H54 (cell line): Measurements from ENCODE around the gene ZNF710.

Experiments
- DNase-seq: peaks from one replicate; pipeline ENCODE4 v3.0.0; 2011; ENCODE audit warnings: low spot score, mixed read lengths; ENCODE audit not compliant: insufficient read length
- FAIRE-seq: peaks from 3 replicates; lab custom pipeline; 2011; peaks lifted over from hg19 to GRCh38; lab: Jason Lieb, UNC
- POLR2A ChIP-seq: IDR thresholded peaks from 2 replicates; pipeline ENCODE4 v1.6.1; 2011; ENCODE audit warnings: low read depth, mild to moderate bottlenecking, low read length

Gene ZNF710

GRCh38 chr15:90072978-90073640 is 72.0 kb downstream of the ZNF710 start:
- no peak for TF ChIP-seq POLR2A
- FAIRE-seq: no peak
- no peak for DNase-seq

GRCh38 chr15:90074023-90074422 is 72.9 kb downstream of the ZNF710 start:
- DNase-seq (no peak), FAIRE-seq (no peak)
- TF ChIP-seq POLR2A: no peak

- no peak for TF ChIP-seq POLR2A
- DNase-seq (no peak), FAIRE-seq (no peak)
Observed at GRCh38 chr15:90074916-90075315, 73.8 kb downstream of the ZNF710 start.

GRCh38 chr15:90075420-90076289 is 74.5 kb downstream of the ZNF710 start:
- no peak for TF ChIP-seq POLR2A
- no peak for FAIRE-seq
- no peak for DNase-seq

GRCh38 chr15:90076716-90077115 is 75.6 kb downstream of the ZNF710 start:
- no peak for DNase-seq
- no peak for FAIRE-seq
- no peak for TF ChIP-seq POLR2A

- DNase-seq (no peak), FAIRE-seq (no peak)
- TF ChIP-seq POLR2A: no peak
Observed at GRCh38 chr15:90078965-90079364, 77.8 kb downstream of the ZNF710 start.

- TF ChIP-seq POLR2A: no peak
- FAIRE-seq (no peak), DNase-seq (no peak)
Observed at GRCh38 chr15:90079619-90080457, 78.7 kb downstream of the ZNF710 start.

- no peak for FAIRE-seq
- TF ChIP-seq POLR2A: no peak
Observed at GRCh38 chr15:90080458-90080755, 79.3 kb downstream of the ZNF710 start.

GRCh38 chr15:90080818-90081393 is 79.8 kb downstream of the ZNF710 start:
- FAIRE-seq: no peak
- no peak for TF ChIP-seq POLR2A
- DNase-seq: no peak

More at GRCh38 chr15:90080458-90080755, 79.3 kb downstream of the ZNF710 start:
- DNase-seq: no peak

- DNase-seq (no peak), FAIRE-seq (no peak)
Observed at GRCh38 chr15:90082140-90082715, 81.1 kb downstream of the ZNF710 start.

GRCh38 chr15:90083419-90083818 is 82.3 kb downstream of the ZNF710 start:
- FAIRE-seq: no peak
- TF ChIP-seq POLR2A: no peak
- DNase-seq: no peak

More at GRCh38 chr15:90082140-90082715, 81.1 kb downstream of the ZNF710 start:
- TF ChIP-seq POLR2A: no peak

- TF ChIP-seq POLR2A: no peak
- no peak for FAIRE-seq
- no peak for DNase-seq
Observed at GRCh38 chr15:90083954-90084607, 83.0 kb downstream of the ZNF710 start.
